ENCODE measurements around the gene UGT1A3.
"Not testable (repeated sequence)": the region's sequence is repeated elsewhere in the genome, so short reads cannot be mapped to it uniquely, and the experiment has no call there.

The UGT1A3 gene

GRCh38 chr2:233708942-233709341, 19.9 kb upstream of the UGT1A3 start:
- no peak for DNase-seq

GRCh38 chr2:233711312-233712008, 17.4 kb upstream of the UGT1A3 start:
- peak; percentile 42 for DNase-seq

GRCh38 chr2:233712611-233713261, 16.1 kb upstream of the UGT1A3 start, which contains the start of gene UGT1A5:
TSS of gene UGT1A5 (plus strand) at chr2:233712907. CDS start at chr2:233712992, 85 bp downstream.
- DNase-seq: no peak

GRCh38 chr2:233713262-233713615, 15.6 kb upstream of the UGT1A3 start:
- no peak for DNase-seq

GRCh38 chr2:233714121-233714520, 14.7 kb upstream of the UGT1A3 start:
- no peak for DNase-seq

GRCh38 chr2:233718552-233718951, 10.3 kb upstream of the UGT1A3 start, which contains the start of gene UGT1A4:
TSS of gene UGT1A4 (plus strand) at chr2:233718736. CDS start at chr2:233718821, 85 bp downstream.
- DNase-seq: no peak

- not testable (repeated sequence) for DNase-seq
These were observed 8.2 kb downstream of the UGT1A3 start for GRCh38 chr2:233736868-233737653.

- DNase-seq: no peak
These were observed 12.0 kb downstream of the UGT1A3 start for GRCh38 chr2:233740870-233741269.

GRCh38 chr2:233743464-233744259, 14.8 kb downstream of the UGT1A3 start:
- no peak for DNase-seq

GRCh38 chr2:233745073-233745755, 16.4 kb downstream of the UGT1A3 start:
- no peak for DNase-seq

- not testable (repeated sequence) for DNase-seq
These were observed 17.0 kb downstream of the UGT1A3 start for GRCh38 chr2:233745838-233746237.

GRCh38 chr2:233746475-233747282, 17.8 kb downstream of the UGT1A3 start:
- no peak for DNase-seq

- DNase-seq: no peak
These were observed 18.4 kb downstream of the UGT1A3 start for GRCh38 chr2:233747283-233747544.

- not testable (repeated sequence) for DNase-seq
These were observed 21.8 kb downstream of the UGT1A3 start for GRCh38 chr2:233750689-233751088.

GRCh38 chr2:233751212-233752009, 22.6 kb downstream of the UGT1A3 start:
- not testable (repeated sequence) for DNase-seq

GRCh38 chr2:233754872-233755611, 26.2 kb downstream of the UGT1A3 start:
- DNase-seq: no peak

- DNase-seq: no peak
These were observed 27.7 kb downstream of the UGT1A3 start for GRCh38 chr2:233756429-233757081.

- DNase-seq: no peak
These were observed 29.3 kb downstream of the UGT1A3 start for GRCh38 chr2:233758141-233758540.

GRCh38 chr2:233758849-233759248, 30.0 kb downstream of the UGT1A3 start:
- no peak for DNase-seq
